ENCODE results near the gene ABCA1. TPM values are rescaled to one million over a fixed set of nuclear protein-coding genes. Genes with fewer than 3 reads are reported as not detected.
A peak's percentile ranks its signal among the peaks of the same experiment; 100 is the strongest.

ABCA1 gene
- total and polyA plus RNA-seq, 2 of the 13 experiments (the other 11 are each of a cell fraction or from before 2014, with no cell fraction given) = 26.8 to 63.8 TPM

GRCh38 chr9:104927216-104927911, 591 bp downstream of the ABCA1 start (continued):
- no peak for TF ChIP-seq ATF2 (CRISPR knock-in tag; IDR thresholded peaks at IDR 0.05)
- no peak for TF ChIP-seq ZBTB1 (CRISPR knock-in tag; IDR thresholded peaks at IDR 0.05; ENCODE audit: borderline replicate concordance)

GRCh38 chr9:104923740-104924139, 4.2 kb downstream of the ABCA1 start:
- ChIA-PET POLR2A (interaction anchor here (1.1 to 1.4 kb wide), 3 partner anchors 11 to 60 kb away, joined by 3 to 4 read pairs (median 3); no protein-coding TSS in a partner anchor), CTCF (ENCODE audit: low intra/inter-chr PET ratio, low total read pairs) (no interaction called here)
- Histone ChIP-seq H3K4me2 (ENCODE audit: low read depth, low read length) (peak overlapping the region; percentile 90), H3K27me3 (ENCODE audit: control insufficient read depth in 1 of 2, insufficient read depth in 2 of 2, low read length in 2 of 2) (no peaks in the 10 kb centered on the region; a peak in 1 of 5 replicates), H3K27ac (ENCODE audit: extremely low read length, insufficient read depth, low read length) (peak overlapping the region; percentile 6), H3K9me3 (ENCODE audit: low read length) (no peaks in the 10 kb centered on the region), H3K36me3 (replicated peaks in 1 of 2; ENCODE audit: control insufficient read depth in 1 of 2, insufficient read depth in 2 of 2, low read length in 2 of 2) (peaks cover 0 to 2% of the 10 kb centered on the region in 2 experiments; a peak in 1 of 5 replicates), H3K4me1 (ENCODE audit: insufficient read depth, low read length) (peaks cover 76% of the 10 kb centered on the region), H3K4me3 (replicated peaks in 1 of 3; ENCODE audit: insufficient read depth in 1 of 3, low read depth in 2 of 3, low read length in 3 of 3) (peak overlapping the region in 2 of 3 experiments; percentile 15 to 25; a peak in 2 of 6 replicates), H2AFZ (ENCODE audit: low read length) (no peak overlapping the region), H3K9ac (ENCODE audit: insufficient read depth, low read depth, low read length) (peak overlapping the region; percentile 5; the same call in 1 of the 2 replicates), H4K20me1 (ENCODE audit: insufficient read depth, low read length) (peaks cover 2% of the 10 kb centered on the region; the same call in 1 of the 2 replicates), H3K79me2 (ENCODE audit: insufficient read depth, low read length) (peaks cover 92% of the 10 kb centered on the region)
- 60% methylated on average over 4 of the region's 4 CpGs for WGBS (ENCODE audit: low lambda C conversion rate)
- no TSS peak for BruUV-seq (replicated peaks)
- ATAC-seq = no peak
- in situ Hi-C loops (cut with HindIII; ENCODE audit: extremely low pct_ligation_motif_present, low pct_unique_long_range_greater_than_20kb) = loop anchor here (10.0 kb wide), 2 partner anchors 141 to 231 kb away; no protein-coding TSS in a partner anchor
- intact Hi-C loops (cut with micrococcal nuclease; ENCODE audit: unreplicated experiment) = no loop called here
- DNase-seq (ENCODE audit: low spot score) = no peak
- peak; percentile 48 for FAIRE-seq
- no peak for TF ChIP-seq TERF1 (CRISPR knock-in tag; IDR thresholded peaks at IDR 0.05)
- no peak for TF ChIP-seq MYNN (CRISPR knock-in tag; IDR thresholded peaks at IDR 0.05; ENCODE audit: low read depth)
- TF ChIP-seq LCORL (IDR thresholded peaks at IDR 0.05) = no peak
- no peak for TF ChIP-seq LCORL (CRISPR knock-in tag; IDR thresholded peaks at IDR 0.05)
- TF ChIP-seq ZNF234 (CRISPR knock-in tag; conservative IDR thresholded peaks at IDR 0.05) = no peak
- no peak for TF ChIP-seq FOXO1 (CRISPR knock-in tag; IDR thresholded peaks at IDR 0.05)
- TF ChIP-seq STAG1 (CRISPR knock-in tag; IDR thresholded peaks at IDR 0.05) = no peak
- no peak for TF ChIP-seq SOX6 (IDR thresholded peaks at IDR 0.05)
- TF ChIP-seq SOX6 (CRISPR knock-in tag; IDR thresholded peaks at IDR 0.05) = peak; percentile 49; the same call in 1 of the 2 replicates
- no peak for TF ChIP-seq MAFF (IDR thresholded peaks at IDR 0.05; ENCODE audit: low read depth, low read length)
- peak; percentile 53; the same call in 1 of the 2 replicates for TF ChIP-seq ZNF770 (CRISPR knock-in tag; IDR thresholded peaks at IDR 0.05)
- TF ChIP-seq TBP (CRISPR knock-in tag; IDR thresholded peaks at IDR 0.05) = no peak
- no peak for TF ChIP-seq ELF1 (CRISPR knock-in tag; IDR thresholded peaks at IDR 0.05)
- no peak for TF ChIP-seq SOX13 (IDR thresholded peaks at IDR 0.05)
- peak in 1 of 2 experiments; percentile 20; a peak in 1 of 4 replicates for TF ChIP-seq SOX13 (CRISPR knock-in tag; conservative IDR thresholded peaks at IDR 0.05 in 1 of 2, IDR thresholded peaks at IDR 0.05 in 1 of 2)
- no peak for TF ChIP-seq CENPX (CRISPR knock-in tag; IDR thresholded peaks at IDR 0.05)
- peak; percentile 57; the same call in 1 of the 2 replicates for TF ChIP-seq ZNF121 (CRISPR knock-in tag; IDR thresholded peaks at IDR 0.05)
- TF ChIP-seq SP2 (CRISPR knock-in tag; IDR thresholded peaks at IDR 0.05) = no peak
